ENCODE results near the gene OR2AJ1.

Gene OR2AJ1

DNA sequence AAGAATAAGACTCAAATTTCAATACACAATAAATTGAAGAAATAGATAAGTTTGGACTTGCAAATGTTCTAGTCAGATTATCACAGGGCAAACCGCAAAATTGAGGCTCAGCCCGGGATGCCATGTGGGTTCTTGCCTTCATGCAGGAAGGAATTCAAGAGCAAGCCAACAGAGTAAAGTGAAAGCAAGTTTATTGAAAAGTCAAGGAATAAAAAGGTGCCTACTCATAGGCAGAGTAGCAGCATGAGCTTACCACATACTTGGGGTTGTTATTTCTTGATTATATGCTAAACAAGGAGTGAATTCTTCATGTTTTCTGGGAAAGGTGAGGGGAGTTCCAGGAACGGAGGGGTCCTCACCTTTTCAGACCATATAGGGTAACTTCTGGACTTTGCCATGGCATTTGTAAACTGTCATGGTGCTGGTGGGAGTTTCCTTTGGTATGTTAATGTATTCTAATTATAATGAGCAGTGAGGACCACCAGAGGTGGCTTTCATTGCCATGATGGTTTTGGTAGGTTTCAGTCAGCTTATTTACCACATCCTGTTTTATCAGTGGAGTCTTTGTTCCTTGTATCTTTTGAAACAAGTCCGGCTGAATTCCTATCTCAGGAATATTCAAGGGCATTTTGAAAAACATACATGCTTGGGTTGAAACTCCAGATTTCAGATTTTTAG is 38.4 kb downstream of the OR2AJ1 start:
- Histone ChIP-seq H3K4me1 (ENCODE audit: control insufficient read depth in 1 of 2, insufficient read depth in 2 of 2, low read length in 2 of 2) (no peaks in the 10 kb centered on the region), H3K27ac (ENCODE audit: low read length) (no peak overlapping the region), H3K9me3 (ENCODE audit: control insufficient read depth in 1 of 2, low read length in 2 of 2) (no peaks in the 10 kb centered on the region), H3K4me3 (ENCODE audit: low read depth in 1 of 2, low read length in 2 of 2) (no peak overlapping the region), H3K27me3 (ENCODE audit: low read depth, low read length) (no peaks in the 10 kb centered on the region), H3K36me3 (ENCODE audit: control insufficient read depth in 1 of 2, insufficient read depth in 2 of 2, low read length in 2 of 2) (no peaks in the 10 kb centered on the region)

DNA sequence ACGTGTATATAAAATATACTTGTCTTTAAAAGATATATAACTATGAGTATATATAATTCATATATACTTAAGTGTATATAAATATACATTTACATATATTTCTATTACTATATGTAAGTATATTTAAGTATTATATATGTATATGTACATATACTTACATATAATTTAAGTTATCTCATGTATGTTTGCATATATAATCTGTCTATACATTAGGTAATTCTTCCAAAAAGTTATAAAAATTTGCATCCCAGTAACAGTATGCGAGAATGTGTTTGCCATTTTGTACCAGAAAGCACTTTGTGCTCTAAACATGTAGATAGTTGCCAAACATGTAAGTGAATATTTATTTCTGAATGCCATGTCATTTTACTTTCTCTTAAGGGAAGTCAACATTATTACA is 40.2 kb downstream of the OR2AJ1 start, which contains the start of gene OR2AK2:
OR2AK2 (plus strand) TSS at position 301 of the 400 bp plus-strand sequence. CDS start 144 bp downstream, outside the sequence.
- Histone ChIP-seq H3K27me3 (ENCODE audit: low read depth, low read length) (no peaks in the 10 kb centered on the region), H3K4me3 (ENCODE audit: low read depth in 1 of 2, low read length in 2 of 2) (no peak within 1 kb of the TSS), H3K4me1 (ENCODE audit: control insufficient read depth in 1 of 2, insufficient read depth in 2 of 2, low read length in 2 of 2) (no peaks in the 10 kb centered on the region), H3K9me3 (ENCODE audit: control insufficient read depth in 1 of 2, low read length in 2 of 2) (no peaks in the 10 kb centered on the region), H3K27ac (ENCODE audit: low read length) (no peak within 1 kb of the TSS), H3K36me3 (ENCODE audit: control insufficient read depth in 1 of 2, insufficient read depth in 2 of 2, low read length in 2 of 2) (no peaks in the 10 kb centered on the region)

DNA sequence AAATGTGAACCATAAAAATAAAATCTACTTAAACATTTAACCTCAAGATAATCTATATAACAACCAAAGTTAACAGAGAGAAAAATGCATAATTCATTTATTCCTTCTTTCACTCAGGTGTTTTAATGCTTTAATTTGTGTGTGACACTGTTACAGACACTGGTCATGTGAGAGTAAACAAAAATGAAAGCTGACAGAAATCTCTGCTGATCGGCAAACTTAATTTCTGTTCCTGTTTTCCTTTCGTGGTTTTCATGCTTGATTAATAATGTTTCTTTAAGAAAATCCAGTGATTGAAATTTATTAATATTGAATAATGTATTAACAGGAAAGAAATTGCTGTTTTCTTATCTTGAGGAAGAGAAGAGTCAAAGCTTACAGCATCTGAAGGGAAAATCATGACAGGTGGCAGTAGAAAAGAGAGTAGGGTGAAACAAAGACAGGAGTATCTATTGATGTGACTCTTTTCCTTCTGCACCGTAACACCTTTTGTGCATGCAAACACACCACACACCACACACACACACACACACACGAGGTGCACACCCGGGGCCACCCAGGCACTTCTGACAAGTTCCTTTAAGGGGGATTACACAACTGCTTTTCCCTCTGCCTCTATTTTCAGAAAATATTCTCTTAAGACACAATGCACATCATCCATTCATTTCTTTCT is 42.0 kb downstream of the OR2AJ1 start:
- Histone ChIP-seq H3K4me1 (ENCODE audit: control insufficient read depth in 1 of 2, insufficient read depth in 2 of 2, low read length in 2 of 2) (no peaks in the 10 kb centered on the region), H3K9me3 (ENCODE audit: control insufficient read depth in 1 of 2, low read length in 2 of 2) (peaks cover 0 to 2% of the 10 kb centered on the region in 2 donors), H3K36me3 (ENCODE audit: control insufficient read depth in 1 of 2, insufficient read depth in 2 of 2, low read length in 2 of 2) (no peaks in the 10 kb centered on the region), H3K27me3 (ENCODE audit: low read depth, low read length) (no peaks in the 10 kb centered on the region), H3K27ac (ENCODE audit: low read length) (no peak overlapping the region), H3K4me3 (ENCODE audit: low read depth in 1 of 2, low read length in 2 of 2) (no peak overlapping the region)
